Measurements from ENCODE around the gene RUSF1. TPM values are rescaled to one million over a fixed set of nuclear protein-coding genes. Genes with fewer than 3 reads are reported as not detected.

RUSF1 gene
- polyA plus RNA-seq, 1 donor (not counting 4 experiments of a cell fraction or from before 2014, with no cell fraction given) = 17.4 TPM

DNA sequence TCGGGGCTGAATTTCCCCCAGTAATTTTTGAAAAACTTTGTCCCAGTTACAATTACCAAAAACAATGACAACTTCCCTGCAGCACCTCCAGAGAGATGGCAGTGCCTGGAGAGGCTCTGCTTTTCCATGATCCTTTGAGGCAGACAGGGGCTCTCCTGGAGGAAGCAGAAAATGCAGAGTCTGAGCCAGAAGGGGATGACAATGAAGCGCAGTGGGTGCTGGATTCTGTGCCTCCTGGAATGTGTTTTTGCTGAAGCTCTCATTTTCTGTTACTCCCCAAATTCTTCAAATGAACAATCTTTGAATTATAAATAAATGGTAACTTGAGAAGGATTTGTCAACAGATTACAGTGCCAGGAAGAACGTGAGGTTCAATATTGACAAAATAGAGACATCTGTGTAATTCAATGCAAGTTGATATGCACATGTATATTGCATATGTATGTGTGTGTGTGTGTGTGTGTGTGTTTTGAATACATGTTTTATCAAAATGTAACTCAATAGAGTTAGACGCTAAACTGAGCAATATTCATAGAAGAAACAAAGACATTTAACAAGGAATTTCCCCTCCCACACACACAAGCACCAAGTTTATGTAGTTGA lies 9.7 kb upstream of the RUSF1 start:
- no peak for TF ChIP-seq EZH2 (IDR thresholded peaks at IDR 0.05; ENCODE audit: low read length)
- TF ChIP-seq, protein P1, sequence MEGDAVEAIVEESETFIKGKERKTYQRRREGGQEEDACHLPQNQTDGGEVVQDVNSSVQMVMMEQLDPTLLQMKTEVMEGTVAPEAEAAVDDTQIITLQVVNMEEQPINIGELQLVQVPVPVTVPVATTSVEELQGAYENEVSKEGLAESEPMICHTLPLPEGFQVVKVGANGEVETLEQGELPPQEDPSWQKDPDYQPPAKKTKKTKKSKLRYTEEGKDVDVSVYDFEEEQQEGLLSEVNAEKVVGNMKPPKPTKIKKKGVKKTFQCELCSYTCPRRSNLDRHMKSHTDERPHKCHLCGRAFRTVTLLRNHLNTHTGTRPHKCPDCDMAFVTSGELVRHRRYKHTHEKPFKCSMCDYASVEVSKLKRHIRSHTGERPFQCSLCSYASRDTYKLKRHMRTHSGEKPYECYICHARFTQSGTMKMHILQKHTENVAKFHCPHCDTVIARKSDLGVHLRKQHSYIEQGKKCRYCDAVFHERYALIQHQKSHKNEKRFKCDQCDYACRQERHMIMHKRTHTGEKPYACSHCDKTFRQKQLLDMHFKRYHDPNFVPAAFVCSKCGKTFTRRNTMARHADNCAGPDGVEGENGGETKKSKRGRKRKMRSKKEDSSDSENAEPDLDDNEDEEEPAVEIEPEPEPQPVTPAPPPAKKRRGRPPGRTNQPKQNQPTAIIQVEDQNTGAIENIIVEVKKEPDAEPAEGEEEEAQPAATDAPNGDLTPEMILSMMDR (optimal IDR thresholded peaks at IDR 0.05 in 1 of 3, IDR thresholded peaks at IDR 0.05 in 1 of 3, conservative IDR thresholded peaks at IDR 0.05 in 1 of 3; ENCODE audit: extremely low read depth in 1 of 3, insufficient read depth in 2 of 3, low read length in 3 of 3) = no peak
- H3K4me3 ChIP-seq (ENCODE audit: control insufficient read depth in 2 of 3, extremely low read depth in 1 of 3, insufficient read depth in 2 of 3, low read depth in 1 of 3, low read length in 3 of 3) = no peak overlapping the region

DNA sequence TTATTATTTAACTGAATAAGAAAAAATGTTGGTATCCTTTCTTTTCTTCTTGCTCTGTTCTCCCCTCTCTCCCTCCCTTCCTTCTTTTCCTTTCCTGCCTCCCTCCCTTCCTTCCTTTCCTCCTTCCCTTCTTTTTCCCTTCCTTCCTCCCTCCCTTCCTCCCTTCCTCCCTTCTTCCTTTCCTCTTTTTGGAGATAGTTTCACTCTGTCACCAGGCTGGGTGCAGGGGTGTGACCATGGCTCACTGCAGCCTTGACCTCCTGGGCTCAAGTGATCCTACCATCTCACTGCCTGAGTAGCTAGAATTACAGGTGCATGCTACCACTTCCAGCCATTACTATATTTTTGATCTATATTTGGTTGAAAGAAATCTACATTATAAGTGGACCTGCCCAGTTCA lies 5.7 kb upstream of the RUSF1 start:
- Histone ChIP-seq H3K79me2 (ENCODE audit: control insufficient read depth, insufficient read depth, low read length) (no peaks in the 10 kb centered on the region), H3K4me1 (ENCODE audit: control insufficient read depth, extremely low read depth, insufficient read depth, low read length) (no peaks in the 10 kb centered on the region), H3K27me3 (ENCODE audit: control insufficient read depth, extremely low read depth, insufficient read depth, low read length) (no peaks in the 10 kb centered on the region), H3K4me2 (ENCODE audit: control insufficient read depth, extremely low read depth, insufficient read depth, low read depth, low read length) (no peak overlapping the region), H3K36me3 (ENCODE audit: control insufficient read depth in 2 of 2, extremely low read depth in 1 of 2, insufficient read depth in 2 of 2, low read length in 2 of 2) (no peaks in the 10 kb centered on the region), H4K20me1 (ENCODE audit: control insufficient read depth, extremely low read depth, insufficient read depth, low read length) (no peaks in the 10 kb centered on the region), H3K9me1 (ENCODE audit: control insufficient read depth, extremely low read depth, insufficient read depth, low read length) (no peaks in the 10 kb centered on the region), H2AFZ (ENCODE audit: control insufficient read depth, low read length) (no peak overlapping the region), H3K4me3 (ENCODE audit: control insufficient read depth in 2 of 3, extremely low read depth in 1 of 3, insufficient read depth in 2 of 3, low read depth in 1 of 3, low read length in 3 of 3) (no peak overlapping the region), H3K9me3 (ENCODE audit: control insufficient read depth, low read depth, low read length) (no peaks in the 10 kb centered on the region), H3K9ac (ENCODE audit: control insufficient read depth, extremely low read depth, insufficient read depth, low read length) (no peak overlapping the region), H3K27ac (ENCODE audit: control insufficient read depth, insufficient read depth, low read length) (no peak overlapping the region)
- FAIRE-seq (no peak), DNase-seq (ENCODE audit: low read depth, low spot score) (no peak)
- dilution Hi-C loops (cut with MboI; ENCODE audit: extremely low pct_ligation_motif_present, low sequenced_read_pairs) = no loop called here
- TF ChIP-seq, protein P1 (optimal IDR thresholded peaks at IDR 0.05 in 1 of 3, IDR thresholded peaks at IDR 0.05 in 1 of 3, conservative IDR thresholded peaks at IDR 0.05 in 1 of 3; ENCODE audit: extremely low read depth in 1 of 3, insufficient read depth in 2 of 3, low read length in 3 of 3) = no peak
- TF ChIP-seq EZH2 (IDR thresholded peaks at IDR 0.05; ENCODE audit: low read length) = no peak

More for the DNA sequence above, 9.7 kb upstream of the RUSF1 start:
- H3K79me2 ChIP-seq (ENCODE audit: control insufficient read depth, insufficient read depth, low read length) = no peaks in the 10 kb centered on the region
- no peak overlapping the region for H3K9ac ChIP-seq (ENCODE audit: control insufficient read depth, extremely low read depth, insufficient read depth, low read length)
- FAIRE-seq (no peak), DNase-seq (ENCODE audit: low read depth, low spot score) (no peak)
- H3K4me2 ChIP-seq (ENCODE audit: control insufficient read depth, extremely low read depth, insufficient read depth, low read depth, low read length) = no peak overlapping the region
- H3K9me3 ChIP-seq (ENCODE audit: control insufficient read depth, low read depth, low read length) = no peaks in the 10 kb centered on the region
- H3K36me3 ChIP-seq (ENCODE audit: control insufficient read depth in 2 of 2, extremely low read depth in 1 of 2, insufficient read depth in 2 of 2, low read length in 2 of 2) = no peaks in the 10 kb centered on the region
- dilution Hi-C loops (cut with MboI; ENCODE audit: extremely low pct_ligation_motif_present, low sequenced_read_pairs) = no loop called here
- no peak overlapping the region for H2AFZ ChIP-seq (ENCODE audit: control insufficient read depth, low read length)
- H3K27ac ChIP-seq (ENCODE audit: control insufficient read depth, insufficient read depth, low read length) = no peak overlapping the region
- H3K4me1 ChIP-seq (ENCODE audit: control insufficient read depth, extremely low read depth, insufficient read depth, low read length) = no peaks in the 10 kb centered on the region
- H4K20me1 ChIP-seq (ENCODE audit: control insufficient read depth, extremely low read depth, insufficient read depth, low read length) = no peaks in the 10 kb centered on the region
- H3K9me1 ChIP-seq (ENCODE audit: control insufficient read depth, extremely low read depth, insufficient read depth, low read length) = no peaks in the 10 kb centered on the region
- no peaks in the 10 kb centered on the region for H3K27me3 ChIP-seq (ENCODE audit: control insufficient read depth, extremely low read depth, insufficient read depth, low read length)
